H1 (cell line): ENCODE measurements around the gene TBC1D9. TPM values are rescaled to one million over a fixed set of nuclear protein-coding genes. Genes with fewer than 3 reads are reported as not detected.

ENCODE experiments used
- CHD2 ChIP-seq: IDR thresholded peaks from 2 replicates; pipeline ENCODE4 v1.6.1; 2012; ENCODE audit warnings: low read length, improper control_type of control experiment
- CTBP2 ChIP-seq: IDR thresholded peaks from 2 replicates; pipeline ENCODE4 v1.7.0; 2011; ENCODE audit warnings: borderline replicate concordance, mild to moderate bottlenecking, moderate library complexity, mixed read lengths, low read length; ENCODE audit not compliant: insufficient read depth, insufficient read length
- POLR2A ChIP-seq, 2 experiments: IDR thresholded peaks; 1 replicate in 1 of 2; 2 replicates in 1 of 2; pipeline ENCODE4 v1.6.1; 2011; ENCODE audit warnings: low read depth in 2 of 2, low read length in 2 of 2, mild to moderate bottlenecking in 2 of 2; ENCODE audit errors: control extremely low read depth in 1 of 2
- POLR2AphosphoS5 ChIP-seq: IDR thresholded peaks from 2 replicates; pipeline ENCODE4 v1.6.1; 2011; ENCODE audit warnings: low read depth, low read length
- RFX5 ChIP-seq: IDR thresholded peaks from 2 replicates; pipeline ENCODE4 v1.6.1; 2011; ENCODE audit warnings: low read depth, low read length, improper control_type of control experiment, borderline replicate concordance
- SAP30 ChIP-seq: fragments of 300-600 bp; sonication (generic); IDR thresholded peaks from 2 replicates; pipeline ENCODE4 v1.7.1; 2012; ENCODE audit warnings: low read length, moderate library complexity, mild to moderate bottlenecking, inconsistent platforms; ENCODE audit not compliant: insufficient read depth, insufficient replicate concordance
- ZNF274 ChIP-seq: IDR thresholded peaks from 2 replicates; pipeline ENCODE4 v1.7.0; 2012; ENCODE audit warnings: low read length, borderline replicate concordance; ENCODE audit errors: extremely low read depth
- polyA plus RNA-seq, 7 experiments: library from polyadenylated mRNA; depleted of rRNA in 3 of 7; stranded (reverse) in 5 of 7; unstranded in 2 of 7; fragments of >200 nt in 5 of 7; fragments of 200-250 nt in 2 of 7; gene quantifications; 1 replicate in 5 of 7; 2 replicates in 1 of 7; 4 replicates in 1 of 7; pipeline versions ENCODE4 v1.2.1 to v1.2.3, GENCODE V29; 2011 to 2013; ENCODE audit warnings: missing spikeins in 2 of 7, mixed read lengths in 2 of 7
- total RNA-seq: library from RNA; stranded (reverse); fragmentation: NEBNext Ultra II Directional; extraction: Animal tissue kit (Norgen Biotek cat#: 25700); gene quantifications from 2 replicates; pipeline ENCODE4 v1.2.1, GENCODE V29; 2021
- TF ChIP-seq, protein P1 (sequence below): IDR thresholded peaks from 2 replicates; pipeline ENCODE4 v1.6.1; 2012; ENCODE audit warnings: inconsistent platforms

TBC1D9 gene
- total and polyA plus RNA-seq, 2 of the 8 experiments (the other 6 are each of a cell fraction or from before 2014, with no cell fraction given) = 0.94 to 1.0 TPM

DNA sequence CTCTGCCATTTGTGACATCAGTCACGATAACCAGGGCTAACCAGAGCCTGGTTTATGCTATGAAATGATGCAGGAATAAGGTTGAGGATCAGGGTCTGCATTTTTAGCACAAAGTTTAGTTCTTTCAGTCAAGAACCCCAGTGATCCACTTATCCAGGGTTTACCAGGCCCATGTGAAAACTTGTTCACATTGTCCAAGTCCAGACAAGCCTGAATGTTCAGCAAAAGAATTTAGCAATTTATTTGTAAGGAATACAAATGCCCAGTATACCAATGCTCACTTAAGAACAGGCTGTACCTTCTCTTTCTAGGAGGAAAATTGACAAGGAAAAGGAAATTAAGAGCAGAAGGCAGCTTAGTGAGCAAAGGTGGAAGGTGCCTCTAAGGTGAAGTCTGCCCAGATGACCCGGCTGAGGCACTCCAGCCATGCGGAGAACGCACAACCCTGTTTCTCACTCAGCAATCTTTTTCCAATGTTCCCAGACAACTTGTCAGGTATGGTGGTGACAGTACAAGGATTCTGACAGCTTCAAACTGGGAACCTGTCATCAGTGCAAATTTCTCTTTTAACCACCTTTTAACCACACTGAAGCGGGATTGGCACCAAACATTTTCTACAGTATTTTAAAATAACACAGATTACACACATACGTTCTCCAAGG is 54.0 kb downstream of the TBC1D9 start (continued):
- TF ChIP-seq CHD2 (no peak), ZNF274 (no peak), POLR2A (IDR thresholded peaks at IDR 0.05; ENCODE audit: control extremely low read depth in 1 of 2, low read depth in 2 of 2, low read length in 2 of 2) (no peak), POLR2AphosphoS5 (no peak), CTBP2 (no peak), SAP30 (no peak), RFX5 (no peak)
- TF ChIP-seq, protein P1, sequence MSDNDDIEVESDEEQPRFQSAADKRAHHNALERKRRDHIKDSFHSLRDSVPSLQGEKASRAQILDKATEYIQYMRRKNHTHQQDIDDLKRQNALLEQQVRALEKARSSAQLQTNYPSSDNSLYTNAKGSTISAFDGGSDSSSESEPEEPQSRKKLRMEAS = no peak
